B cell (primary cell): ENCODE measurements around the gene PEX14. TPM values are rescaled to one million over a fixed set of nuclear protein-coding genes. Genes with fewer than 3 reads are reported as not detected.

Experiments
- ATAC-seq: fragments of 200-7000 bp; cut with Tn5 transposase; one replicate; pipeline ENCODE4 v1.10.0; 2021; ENCODE audit warnings: low read depth, mild to moderate bottlenecking, moderate number of reproducible peaks, moderate library complexity
- CTCF ChIA-PET: fragments of 350-600 bp; sonication (Branson Sonifier 250); formaldehyde crosslinking; loops from one replicate; lab custom pipeline; 2021; ENCODE audit warnings: antibody characterized with exemption, inconsistent platforms; lab: Charles Lee
- POLR2A ChIA-PET: fragments of 350-600 bp; sonication (Branson Sonifier 250); formaldehyde crosslinking; loops from one replicate; lab custom pipeline; 2021; ENCODE audit warnings: antibody characterized with exemption; lab: Charles Lee
- DNase-seq: peaks from one replicate; pipeline ENCODE4 v3.0.0; 2013
- H2AFZ ChIP-seq: 2 replicates; pipeline ENCODE4 v1.6.1; 2012; ENCODE audit warnings: mild to moderate bottlenecking, low read depth, low read length; ENCODE audit not compliant: insufficient read depth, poor library complexity, severe bottlenecking
- H3K27ac ChIP-seq, 2 donors: 1 replicate in 1 of 2; 2 replicates in 1 of 2; pipeline ENCODE4 v1.5.1; 2012 to 2013; ENCODE audit warnings: low read length in 2 of 2, mild to moderate bottlenecking in 2 of 2, moderate library complexity in 1 of 2
- H3K27me3 ChIP-seq, 4 experiments: fragments of 200-600 bp in 1 of 4; sonication (generic) in 1 of 4; replicated peaks in 1 of 4; 1 replicate in 2 of 4; 2 replicates in 2 of 4; pipeline versions ENCODE4 v1.6.1 to v1.7.0; 2013 to 2016; ENCODE audit warnings: low read length in 3 of 4, mild to moderate bottlenecking in 2 of 4, mixed read lengths in 1 of 4, moderate library complexity in 1 of 4; ENCODE audit not compliant: insufficient read depth in 4 of 4, control insufficient read depth in 3 of 4; ENCODE audit errors: control extremely low read depth in 1 of 4
- H3K36me3 ChIP-seq, 2 experiments: replicated peaks in 1 of 2; 1 replicate in 1 of 2; 2 replicates in 1 of 2; pipeline versions ENCODE4 v1.6.1 to v1.7.1; 2013; ENCODE audit warnings: low read length in 1 of 2; ENCODE audit not compliant: insufficient read depth in 2 of 2, control insufficient read depth in 1 of 2; ENCODE audit errors: control extremely low read depth in 1 of 2, extremely low read depth in 1 of 2
- H3K4me1 ChIP-seq, 2 donors: fragments of 200-600 bp in 1 of 2; sonication (generic) in 1 of 2; 1 replicate in 1 of 2; 2 replicates in 1 of 2; pipeline versions ENCODE4 v1.5.1 to v1.6.1; 2013 to 2017; ENCODE audit warnings: low read length in 2 of 2; ENCODE audit not compliant: control insufficient read depth in 2 of 2, insufficient read depth in 2 of 2
- H3K4me2 ChIP-seq: replicated peaks from 2 replicates; pipeline ENCODE3; 2012; ENCODE audit warnings: mild to moderate bottlenecking, low read depth, low read length; ENCODE audit not compliant: poor library complexity, severe bottlenecking
- H3K4me3 ChIP-seq, 5 experiments: fragments of 200-600 bp in 1 of 5; sonication (generic) in 1 of 5; 1 replicate in 3 of 5; 2 replicates in 2 of 5; pipeline versions ENCODE4 v1.5.1 to v1.7.0; 2011 to 2016; ENCODE audit warnings: low read length in 4 of 5, mild to moderate bottlenecking in 4 of 5, low read depth in 2 of 5, control low read depth in 1 of 5, moderate library complexity in 1 of 5; ENCODE audit not compliant: insufficient read depth in 1 of 5; ENCODE audit errors: control extremely low read depth in 1 of 5, extremely low read depth in 1 of 5
- H3K79me2 ChIP-seq: fragments of 200-600 bp; sonication (generic); one replicate; pipeline ENCODE4 v1.6.0; 2016; ENCODE audit warnings: low read length; ENCODE audit not compliant: control insufficient read depth, insufficient read depth
- H3K9ac ChIP-seq: fragments of 200-600 bp; sonication (generic); 2 replicates; pipeline ENCODE4 v1.6.1; 2017; ENCODE audit warnings: mild to moderate bottlenecking, low read length, moderate library complexity
- H3K9me3 ChIP-seq, 3 donors: one replicate each; pipeline versions ENCODE4 v1.6.1 to v1.7.1; 2013; ENCODE audit warnings: low read length in 2 of 3; ENCODE audit not compliant: control insufficient read depth in 2 of 3, insufficient read depth in 1 of 3; ENCODE audit errors: control extremely low read depth in 1 of 3
- H4K20me1 ChIP-seq: 2 replicates; pipeline ENCODE4 v1.6.0; 2012; ENCODE audit warnings: mild to moderate bottlenecking, low read length; ENCODE audit not compliant: insufficient read depth, control insufficient read depth, poor library complexity, severe bottlenecking
- H3K27ac Mint-ChIP-seq: one replicate; pipeline ENCODE4 v1.8.0; 2021; ENCODE audit warnings: mixed read lengths
- H3K27me3 Mint-ChIP-seq: one replicate; pipeline ENCODE4 v1.8.0; 2021; ENCODE audit warnings: mixed read lengths
- H3K4me1 Mint-ChIP-seq: one replicate; pipeline ENCODE4 v1.8.0; 2021; ENCODE audit warnings: mixed read lengths
- H3K4me3 Mint-ChIP-seq: one replicate; pipeline ENCODE4 v1.8.0; 2021; ENCODE audit warnings: mixed read lengths
- H3K9me3 Mint-ChIP-seq: one replicate; pipeline ENCODE4 v1.8.0; 2022; ENCODE audit warnings: mixed read lengths; ENCODE audit not compliant: insufficient read depth
- CTCF ChIP-seq: fragments of 200-600 bp; IDR thresholded peaks from one replicate; pipeline ENCODE4 v1.8.0; 2022; ENCODE audit warnings: antibody characterized with exemption, mild to moderate bottlenecking
- EZH2 ChIP-seq: IDR thresholded peaks from 2 replicates; pipeline ENCODE4 v1.6.1; 2012; ENCODE audit warnings: borderline replicate concordance, low read depth, mild to moderate bottlenecking, moderate library complexity, low read length; ENCODE audit not compliant: insufficient read depth, poor library complexity, severe bottlenecking
- WGBS: methylation state at CpG from one replicate; pipeline ENCODE4 v1.1.5; 2013; ENCODE audit warnings: missing lambda C conversion rate; ENCODE audit not compliant: insufficient coverage; 5-methylcytosine and 5-hydroxymethylcytosine counted together
- intact Hi-C: fragments of 100-400 bp; cut with micrococcal nuclease; formaldehyde crosslinking; loops from one replicate; pipeline ENCODE4 v1.10.0; 2022
- polyA plus RNA-seq: library from polyadenylated mRNA; depleted of rRNA; stranded (reverse); fragments of >200 nt; gene quantifications from 2 replicates; pipeline ENCODE4 v1.2.3, GENCODE V29; 2012
- total RNA-seq, 2 donors: library from RNA; stranded (reverse); fragments of 120-200 nt in 1 of 2; gene quantifications; 1 replicate in 1 of 2; 2 replicates in 1 of 2; pipeline versions ENCODE4 v1.2.3 to v1.2.4, GENCODE V29; 2013 to 2022

The PEX14 gene
- total and polyA plus RNA-seq, 2 donors (not counting 1 experiment from before 2014, with no cell fraction given), result 14.1 to 19.3 TPM

GRCh38 chr1:10450836-10451235 lies 23.9 kb upstream of the PEX14 start:
- no peak for ATAC-seq
- H3K4me3 Mint-ChIP-seq, result no peak overlapping the region
- Histone ChIP-seq H2AFZ (no peak overlapping the region), H3K27me3 (no peaks in the 10 kb centered on the region), H3K27ac (no peak overlapping the region), H3K4me3 (no peak overlapping the region), H3K79me2 (no peaks in the 10 kb centered on the region), H3K36me3 (no peaks in the 10 kb centered on the region), H3K9me3 (peaks cover 0 to 8% (median 0%) of the 10 kb centered on the region in 3 donors), H3K4me2 (no peak overlapping the region), H3K9ac (no peak overlapping the region), H3K4me1 (no peaks in the 10 kb centered on the region), H4K20me1 (no peaks in the 10 kb centered on the region)
- H3K27ac Mint-ChIP-seq, result no peak overlapping the region
- WGBS, result 71% methylated on average over 4 of the region's 6 CpGs
- H3K9me3 Mint-ChIP-seq, result no peaks in the 10 kb centered on the region
- intact Hi-C loops, result no loop called here
- H3K27me3 Mint-ChIP-seq, result no peaks in the 10 kb centered on the region
- no peaks in the 10 kb centered on the region for H3K4me1 Mint-ChIP-seq
- no peak for DNase-seq
- ChIA-PET POLR2A (no interaction called here), CTCF (interaction anchor here (0.7 kb wide), 1 partner anchor 813 kb away, joined by 3 read pairs; no protein-coding TSS in a partner anchor)
- TF ChIP-seq EZH2 (no peak), CTCF (no peak)

DNA sequence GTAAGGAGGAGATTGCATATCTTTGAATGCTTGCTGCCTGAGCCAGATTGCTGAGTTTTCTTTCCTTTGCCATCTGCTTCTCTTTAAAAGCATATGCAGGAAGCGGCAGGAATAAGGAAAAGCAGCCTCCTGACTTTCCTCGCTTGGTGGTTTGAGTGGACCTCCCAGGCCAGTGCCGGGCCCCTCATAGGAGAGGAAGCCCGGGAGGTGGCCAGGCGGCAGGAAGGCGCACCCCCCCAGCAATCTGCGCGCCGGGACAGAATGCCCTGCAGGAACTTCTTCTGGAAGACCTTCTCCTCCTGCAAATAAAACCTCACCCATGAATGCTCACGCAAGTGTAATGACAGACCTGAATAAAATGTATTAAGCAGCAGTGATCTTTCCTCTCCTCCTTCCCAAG lies 23.5 kb upstream of the PEX14 start:
- Histone ChIP-seq H3K9ac (no peak overlapping the region), H3K27me3 (no peaks in the 10 kb centered on the region), H3K79me2 (no peaks in the 10 kb centered on the region), H3K27ac (no peak overlapping the region), H3K4me2 (no peak overlapping the region), H3K36me3 (no peaks in the 10 kb centered on the region), H3K4me3 (no peak overlapping the region), H2AFZ (no peak overlapping the region), H4K20me1 (no peaks in the 10 kb centered on the region), H3K4me1 (no peaks in the 10 kb centered on the region), H3K9me3 (peaks cover 0 to 8% (median 0%) of the 10 kb centered on the region in 3 donors)
- intact Hi-C loops, result no loop called here
- TF ChIP-seq CTCF (no peak), EZH2 (no peak)
- no peak overlapping the region for H3K4me3 Mint-ChIP-seq
- no peaks in the 10 kb centered on the region for H3K9me3 Mint-ChIP-seq
- no peaks in the 10 kb centered on the region for H3K27me3 Mint-ChIP-seq
- no peaks in the 10 kb centered on the region for H3K4me1 Mint-ChIP-seq
- CTCF ChIA-PET, result interaction anchor here (0.7 to 0.8 kb wide), 2 partner anchors 43 to 813 kb away, joined by 3 read pairs; no protein-coding TSS in a partner anchor
- WGBS, result 18% methylated on average over 2 of the region's 10 CpGs
- no peak overlapping the region for H3K27ac Mint-ChIP-seq
- DNase-seq (no peak), ATAC-seq (no peak)
- POLR2A ChIA-PET, result no interaction called here
